Body of pancreas (tissue), 4 donors: ENCODE results near the gene SLC6A9.

Experiments
- POLR2A ChIP-seq, 3 donors: fragments of 450-650 bp; IDR thresholded peaks; one replicate each; pipeline ENCODE4 v1.6.1; 2016; ENCODE audit warnings: antibody characterized with exemption in 3 of 3, mild to moderate bottlenecking in 2 of 3
- TF ChIP-seq, protein P1 (sequence below), 7 experiments: fragments of 450-650 bp in 4 of 7; fragments of 200-600 bp in 3 of 7; sonication (generic) in 3 of 7; IDR thresholded peaks; one replicate each; pipeline ENCODE4 v1.5.1; 2016 to 2019; ENCODE audit warnings: antibody characterized with exemption in 7 of 7

DNA sequence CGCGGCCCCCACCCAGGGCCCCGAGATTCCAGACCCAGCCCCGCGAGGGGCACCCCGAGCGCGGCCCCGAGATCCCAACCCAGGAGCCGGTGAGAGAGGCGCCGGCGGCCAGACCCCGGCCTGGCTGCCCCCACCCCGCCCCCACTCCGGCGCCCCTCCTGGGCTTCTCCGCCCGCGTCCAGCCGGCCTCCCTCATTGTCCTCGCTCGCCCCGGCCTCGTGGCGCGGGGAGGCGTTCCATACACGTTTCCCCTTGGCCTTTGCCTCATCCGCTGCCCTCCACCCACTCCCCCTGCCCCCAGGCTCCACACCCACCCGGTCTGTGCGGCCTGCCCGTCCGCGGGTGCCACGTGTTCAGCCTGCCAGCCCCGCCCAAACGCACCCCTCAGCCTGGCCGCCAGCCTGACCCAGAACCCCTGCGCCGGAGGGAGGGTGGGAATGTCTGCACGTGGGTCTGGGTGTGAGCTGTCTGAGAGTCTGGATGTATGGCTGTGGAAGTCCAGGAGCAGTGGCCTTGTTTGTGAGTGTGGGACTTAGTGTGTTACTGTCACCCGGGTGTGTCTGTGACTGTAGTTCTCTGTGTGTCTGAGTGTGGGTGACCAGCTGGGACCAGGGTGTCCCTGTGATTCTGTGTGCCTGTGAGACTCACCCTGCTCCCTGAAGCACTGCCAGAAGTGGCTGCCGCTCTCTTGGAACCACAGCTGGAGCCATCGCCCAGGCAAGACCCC is 51.6 kb downstream of the SLC6A9 start:
- TF ChIP-seq, protein P1, sequence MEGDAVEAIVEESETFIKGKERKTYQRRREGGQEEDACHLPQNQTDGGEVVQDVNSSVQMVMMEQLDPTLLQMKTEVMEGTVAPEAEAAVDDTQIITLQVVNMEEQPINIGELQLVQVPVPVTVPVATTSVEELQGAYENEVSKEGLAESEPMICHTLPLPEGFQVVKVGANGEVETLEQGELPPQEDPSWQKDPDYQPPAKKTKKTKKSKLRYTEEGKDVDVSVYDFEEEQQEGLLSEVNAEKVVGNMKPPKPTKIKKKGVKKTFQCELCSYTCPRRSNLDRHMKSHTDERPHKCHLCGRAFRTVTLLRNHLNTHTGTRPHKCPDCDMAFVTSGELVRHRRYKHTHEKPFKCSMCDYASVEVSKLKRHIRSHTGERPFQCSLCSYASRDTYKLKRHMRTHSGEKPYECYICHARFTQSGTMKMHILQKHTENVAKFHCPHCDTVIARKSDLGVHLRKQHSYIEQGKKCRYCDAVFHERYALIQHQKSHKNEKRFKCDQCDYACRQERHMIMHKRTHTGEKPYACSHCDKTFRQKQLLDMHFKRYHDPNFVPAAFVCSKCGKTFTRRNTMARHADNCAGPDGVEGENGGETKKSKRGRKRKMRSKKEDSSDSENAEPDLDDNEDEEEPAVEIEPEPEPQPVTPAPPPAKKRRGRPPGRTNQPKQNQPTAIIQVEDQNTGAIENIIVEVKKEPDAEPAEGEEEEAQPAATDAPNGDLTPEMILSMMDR (IDR thresholded peaks at IDR 0.05), result no peak
- TF ChIP-seq POLR2A (IDR thresholded peaks at IDR 0.05), result peak in 2 of 3 donors; percentile 20 to 40
